ENCODE measurements around the gene NECTIN1.

Gene NECTIN1

DNA sequence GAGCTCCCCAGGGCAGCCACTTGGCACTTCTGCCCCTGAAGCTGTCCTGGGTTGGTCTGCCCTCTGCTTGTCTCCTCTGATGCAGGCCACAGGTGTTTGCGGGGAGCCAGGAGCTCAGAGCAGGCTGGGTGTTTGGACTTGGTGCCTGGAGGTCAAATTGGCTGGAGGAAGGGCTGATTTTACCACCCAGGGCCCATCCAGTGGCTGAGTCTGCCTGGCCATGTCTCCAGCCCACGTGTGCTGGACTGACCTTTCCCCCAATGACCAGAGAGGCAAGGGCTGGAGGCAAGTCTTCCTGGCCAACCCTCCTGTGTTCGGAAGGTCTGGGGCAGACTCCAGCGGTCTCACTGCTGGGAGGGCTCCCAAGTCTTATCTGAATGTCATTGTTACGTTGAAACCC, 84.0 kb downstream of the NECTIN1 start:
- Histone ChIP-seq H3K27me3 (ENCODE audit: control insufficient read depth, insufficient read depth, low read length) (no peaks in the 10 kb centered on the region; the same call in 1 of the 2 replicates), H3K9ac (ENCODE audit: low read depth, low read length) (no peak overlapping the region), H3K9me3 (ENCODE audit: control insufficient read depth, insufficient read depth, low read length) (no peaks in the 10 kb centered on the region), H3K36me3 (ENCODE audit: control insufficient read depth, insufficient read depth, low read length) (no peaks in the 10 kb centered on the region), H3K27ac (ENCODE audit: low read depth, low read length) (no peak overlapping the region), H3K4me1 (ENCODE audit: control insufficient read depth, insufficient read depth, low read length) (peaks cover 4% of the 10 kb centered on the region; the same call in 1 of the 2 replicates), H3K4me3 (ENCODE audit: low read depth, low read length) (no peak overlapping the region)

DNA sequence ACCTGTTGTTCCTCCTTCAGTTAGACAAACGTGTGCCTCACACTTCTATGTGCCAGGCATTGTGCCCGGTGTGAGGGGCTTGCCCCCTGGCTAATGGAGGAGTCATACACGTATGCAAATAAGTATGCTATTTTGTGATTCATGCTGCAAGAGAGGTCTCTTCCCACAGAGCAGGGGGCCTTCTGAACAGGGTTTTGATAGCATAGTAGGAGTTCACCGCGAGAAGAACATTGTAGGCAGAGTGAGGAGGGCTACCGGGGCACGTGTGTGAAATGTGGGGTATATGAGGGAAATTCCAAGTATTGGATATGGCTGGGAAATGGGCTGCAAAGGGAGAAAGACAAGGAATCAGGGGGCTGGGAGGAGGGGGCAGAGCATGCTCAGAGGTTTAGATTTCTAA, 84.5 kb downstream of the NECTIN1 start:
- H3K4me3 ChIP-seq (ENCODE audit: low read depth, low read length): no peak overlapping the region
- no peaks in the 10 kb centered on the region; the same call in 1 of the 2 replicates for H3K27me3 ChIP-seq (ENCODE audit: control insufficient read depth, insufficient read depth, low read length)

GRCh38 chr11:119643876-119644225, 85.1 kb downstream of the NECTIN1 start:
- no peak overlapping the region for H3K9ac ChIP-seq (ENCODE audit: low read depth, low read length)
- H3K4me3 ChIP-seq (ENCODE audit: low read depth, low read length): no peak overlapping the region
- H3K27ac ChIP-seq (ENCODE audit: low read depth, low read length): no peak overlapping the region
- H3K27me3 ChIP-seq (ENCODE audit: control insufficient read depth, insufficient read depth, low read length): no peaks in the 10 kb centered on the region; the same call in 1 of the 2 replicates
- no peaks in the 10 kb centered on the region for H3K36me3 ChIP-seq (ENCODE audit: control insufficient read depth, insufficient read depth, low read length)
- H3K9me3 ChIP-seq (ENCODE audit: control insufficient read depth, insufficient read depth, low read length): no peaks in the 10 kb centered on the region
- peaks cover 6% of the 10 kb centered on the region; the same call in 1 of the 2 replicates for H3K4me1 ChIP-seq (ENCODE audit: control insufficient read depth, insufficient read depth, low read length)

More for the DNA sequence above, 84.5 kb downstream of the NECTIN1 start:
- H3K9ac ChIP-seq (ENCODE audit: low read depth, low read length): no peak overlapping the region
- peaks cover 6% of the 10 kb centered on the region; the same call in 1 of the 2 replicates for H3K4me1 ChIP-seq (ENCODE audit: control insufficient read depth, insufficient read depth, low read length)
- H3K36me3 ChIP-seq (ENCODE audit: control insufficient read depth, insufficient read depth, low read length): no peaks in the 10 kb centered on the region
- no peaks in the 10 kb centered on the region for H3K9me3 ChIP-seq (ENCODE audit: control insufficient read depth, insufficient read depth, low read length)
- H3K27ac ChIP-seq (ENCODE audit: low read depth, low read length): no peak overlapping the region

DNA sequence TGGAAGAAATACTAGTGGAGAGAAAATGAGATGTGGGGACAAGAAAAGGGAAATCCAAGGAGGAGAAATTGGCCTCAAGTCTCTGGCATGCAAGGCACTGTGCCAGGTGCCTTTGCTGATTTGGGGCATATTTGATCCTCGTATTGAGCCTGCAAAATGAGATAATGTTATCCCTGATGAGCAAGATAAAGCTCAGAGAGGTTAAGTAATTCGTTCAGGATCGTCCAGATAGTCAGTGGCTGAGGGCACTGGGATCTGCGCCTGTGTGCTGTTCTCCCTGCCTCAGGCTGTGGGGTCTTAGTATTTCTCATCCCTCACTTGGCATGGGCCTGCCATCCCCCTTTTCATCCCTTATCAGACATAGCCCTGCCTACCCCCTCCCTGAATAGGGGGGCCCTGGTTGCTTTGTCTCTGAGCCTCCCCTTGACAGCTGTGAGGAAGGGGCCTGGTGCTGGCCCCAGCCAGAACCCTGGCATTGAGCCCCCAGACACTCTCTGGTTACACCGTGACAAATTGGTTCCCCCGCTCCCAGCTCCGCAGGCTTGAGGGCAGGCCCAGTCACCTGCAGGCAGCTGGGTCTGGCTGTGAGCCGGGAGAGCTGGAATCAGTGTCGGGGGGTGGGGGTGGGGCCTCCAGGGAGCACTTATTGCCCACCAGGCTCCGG, 85.7 kb downstream of the NECTIN1 start:
- H3K9ac ChIP-seq (ENCODE audit: low read depth, low read length): no peak overlapping the region
- H3K4me3 ChIP-seq (ENCODE audit: low read depth, low read length): no peak overlapping the region
- no peaks in the 10 kb centered on the region for H3K36me3 ChIP-seq (ENCODE audit: control insufficient read depth, insufficient read depth, low read length)
- no peaks in the 10 kb centered on the region for H3K9me3 ChIP-seq (ENCODE audit: control insufficient read depth, insufficient read depth, low read length)
- H3K27ac ChIP-seq (ENCODE audit: low read depth, low read length): no peak overlapping the region
- H3K27me3 ChIP-seq (ENCODE audit: control insufficient read depth, insufficient read depth, low read length): no peaks in the 10 kb centered on the region; the same call in 1 of the 2 replicates
- H3K4me1 ChIP-seq (ENCODE audit: control insufficient read depth, insufficient read depth, low read length): peaks cover 6% of the 10 kb centered on the region; the same call in 1 of the 2 replicates

GRCh38 chr11:119641983-119642745, 86.8 kb downstream of the NECTIN1 start:
- Histone ChIP-seq H3K9ac (ENCODE audit: low read depth, low read length) (no peak overlapping the region), H3K27ac (ENCODE audit: low read depth, low read length) (no peak overlapping the region), H3K9me3 (ENCODE audit: control insufficient read depth, insufficient read depth, low read length) (no peaks in the 10 kb centered on the region), H3K4me3 (ENCODE audit: low read depth, low read length) (no peak overlapping the region), H3K36me3 (ENCODE audit: control insufficient read depth, insufficient read depth, low read length) (no peaks in the 10 kb centered on the region), H3K4me1 (ENCODE audit: control insufficient read depth, insufficient read depth, low read length) (peaks cover 6% of the 10 kb centered on the region; the same call in 1 of the 2 replicates), H3K27me3 (ENCODE audit: control insufficient read depth, insufficient read depth, low read length) (no peaks in the 10 kb centered on the region; the same call in 1 of the 2 replicates)

DNA sequence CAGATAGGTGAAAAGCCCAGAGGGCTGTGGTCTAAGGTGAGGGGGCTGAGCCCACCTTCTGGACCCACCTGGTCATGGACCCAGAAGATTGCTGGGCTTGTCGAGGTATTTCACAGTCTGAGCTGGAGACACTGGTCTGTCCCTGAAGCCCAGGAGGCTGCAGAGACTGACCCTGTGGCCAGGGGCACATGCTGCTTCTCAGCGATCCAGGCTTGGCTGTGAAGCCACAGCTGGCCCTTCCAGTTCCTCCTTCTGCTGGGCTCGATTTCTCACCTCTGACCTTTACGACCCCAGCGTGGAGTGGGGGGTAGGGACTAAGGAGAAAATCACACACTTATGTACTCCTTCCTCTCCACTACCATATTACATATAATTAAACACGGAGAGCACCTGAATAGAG, 88.5 kb downstream of the NECTIN1 start:
- Histone ChIP-seq H3K9ac (ENCODE audit: low read depth, low read length) (no peak overlapping the region), H3K4me3 (ENCODE audit: low read depth, low read length) (no peak overlapping the region)

GRCh38 chr11:119639642-119640205, 89.3 kb downstream of the NECTIN1 start:
- no peak overlapping the region for H3K4me3 ChIP-seq (ENCODE audit: low read depth, low read length)
- no peak overlapping the region for H3K27ac ChIP-seq (ENCODE audit: low read depth, low read length)
- no peaks in the 10 kb centered on the region for H3K36me3 ChIP-seq (ENCODE audit: control insufficient read depth, insufficient read depth, low read length)
- no peaks in the 10 kb centered on the region; the same call in 1 of the 2 replicates for H3K27me3 ChIP-seq (ENCODE audit: control insufficient read depth, insufficient read depth, low read length)
- no peaks in the 10 kb centered on the region for H3K9me3 ChIP-seq (ENCODE audit: control insufficient read depth, insufficient read depth, low read length)
- H3K9ac ChIP-seq (ENCODE audit: low read depth, low read length): no peak overlapping the region
- H3K4me1 ChIP-seq (ENCODE audit: control insufficient read depth, insufficient read depth, low read length): peaks cover 6% of the 10 kb centered on the region; the same call in 1 of the 2 replicates

More for the DNA sequence above, 88.5 kb downstream of the NECTIN1 start:
- Histone ChIP-seq H3K9me3 (ENCODE audit: control insufficient read depth, insufficient read depth, low read length) (no peaks in the 10 kb centered on the region), H3K27me3 (ENCODE audit: control insufficient read depth, insufficient read depth, low read length) (no peaks in the 10 kb centered on the region; the same call in 1 of the 2 replicates), H3K36me3 (ENCODE audit: control insufficient read depth, insufficient read depth, low read length) (no peaks in the 10 kb centered on the region), H3K27ac (ENCODE audit: low read depth, low read length) (no peak overlapping the region), H3K4me1 (ENCODE audit: control insufficient read depth, insufficient read depth, low read length) (peaks cover 6% of the 10 kb centered on the region; the same call in 1 of the 2 replicates)

- Histone ChIP-seq H3K27me3 (ENCODE audit: control insufficient read depth, insufficient read depth, low read length) (no peaks in the 10 kb centered on the region), H3K9me3 (ENCODE audit: control insufficient read depth, insufficient read depth, low read length) (no peaks in the 10 kb centered on the region), H3K36me3 (ENCODE audit: control insufficient read depth, insufficient read depth, low read length) (no peaks in the 10 kb centered on the region), H3K9ac (ENCODE audit: low read depth, low read length) (no peak overlapping the region), H3K27ac (ENCODE audit: low read depth, low read length) (no peak overlapping the region), H3K4me1 (ENCODE audit: control insufficient read depth, insufficient read depth, low read length) (peaks cover 6% of the 10 kb centered on the region; the same call in 1 of the 2 replicates), H3K4me3 (ENCODE audit: low read depth, low read length) (no peak overlapping the region)
These were observed 90.1 kb downstream of the NECTIN1 start for GRCh38 chr11:119638851-119639250.

DNA sequence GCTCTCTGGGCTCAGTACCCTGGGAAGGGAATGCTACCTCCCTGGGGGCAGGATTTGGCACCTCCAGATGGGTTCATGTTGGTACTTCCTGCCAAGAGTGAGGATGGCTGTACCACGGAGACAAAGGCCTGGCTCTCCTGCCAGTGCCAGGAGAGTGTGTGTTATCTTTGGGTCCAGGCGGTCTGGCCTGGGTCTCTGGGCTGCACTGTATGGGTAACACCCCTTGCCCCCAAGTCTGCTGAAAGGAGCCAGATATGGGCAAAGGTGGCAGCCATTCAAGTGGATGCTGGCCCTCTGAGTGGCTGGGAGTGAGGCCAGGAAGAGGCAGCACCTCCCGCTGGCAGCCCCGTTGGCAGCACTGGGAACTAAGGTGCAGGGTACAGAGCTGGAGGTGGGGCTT, 91.5 kb downstream of the NECTIN1 start:
- no peak overlapping the region for H3K9ac ChIP-seq (ENCODE audit: low read depth, low read length)
- no peaks in the 10 kb centered on the region for H3K27me3 ChIP-seq (ENCODE audit: control insufficient read depth, insufficient read depth, low read length)
- no peaks in the 10 kb centered on the region for H3K36me3 ChIP-seq (ENCODE audit: control insufficient read depth, insufficient read depth, low read length)
- H3K4me3 ChIP-seq (ENCODE audit: low read depth, low read length): no peak overlapping the region
- no peak overlapping the region for H3K27ac ChIP-seq (ENCODE audit: low read depth, low read length)
- H3K4me1 ChIP-seq (ENCODE audit: control insufficient read depth, insufficient read depth, low read length): peaks cover 6% of the 10 kb centered on the region; the same call in 1 of the 2 replicates
- H3K9me3 ChIP-seq (ENCODE audit: control insufficient read depth, insufficient read depth, low read length): no peaks in the 10 kb centered on the region

- no peak overlapping the region for H3K27ac ChIP-seq (ENCODE audit: low read depth, low read length)
- H3K27me3 ChIP-seq (ENCODE audit: control insufficient read depth, insufficient read depth, low read length): no peaks in the 10 kb centered on the region
These were observed 93.2 kb downstream of the NECTIN1 start for GRCh38 chr11:119635776-119636175.

More at GRCh38 chr11:119635776-119636175, 93.2 kb downstream of the NECTIN1 start:
- Histone ChIP-seq H3K36me3 (ENCODE audit: control insufficient read depth, insufficient read depth, low read length) (no peaks in the 10 kb centered on the region), H3K4me3 (ENCODE audit: low read depth, low read length) (no peak overlapping the region), H3K9ac (ENCODE audit: low read depth, low read length) (no peak overlapping the region), H3K4me1 (ENCODE audit: control insufficient read depth, insufficient read depth, low read length) (peaks cover 6% of the 10 kb centered on the region; the same call in 1 of the 2 replicates), H3K9me3 (ENCODE audit: control insufficient read depth, insufficient read depth, low read length) (no peaks in the 10 kb centered on the region)
